VCaP (cell line): Measurements from ENCODE around the gene FUT7.

Source experiments
- H3K27ac ChIP-seq: fragments of 450-650 bp; 2 replicates; pipeline ENCODE4 v1.5.1; 2017
- CTCF ChIP-seq: fragments of 450-650 bp; conservative IDR thresholded peaks from 2 replicates; pipeline ENCODE4 v1.5.1; 2017; ENCODE audit warnings: mild to moderate bottlenecking, moderate library complexity

Gene FUT7

GRCh38 chr9:137076636-137077009 is 44.7 kb upstream of the FUT7 start:
- TF ChIP-seq CTCF = no peak
- H3K27ac ChIP-seq = peak overlapping the region; percentile 100

GRCh38 chr9:137075275-137075775 is 43.4 kb upstream of the FUT7 start:
- no peak overlapping the region for H3K27ac ChIP-seq
- TF ChIP-seq CTCF = no peak

- TF ChIP-seq CTCF = no peak
- no peak overlapping the region for H3K27ac ChIP-seq
Observed at GRCh38 chr9:137074657-137075274, 42.9 kb upstream of the FUT7 start.

GRCh38 chr9:137073992-137074399 is 42.1 kb upstream of the FUT7 start:
- no peak for TF ChIP-seq CTCF
- no peak overlapping the region for H3K27ac ChIP-seq

- peak overlapping the region; percentile 96 for H3K27ac ChIP-seq
- no peak for TF ChIP-seq CTCF
Observed at GRCh38 chr9:137071282-137071681, 39.4 kb upstream of the FUT7 start.

GRCh38 chr9:137070906-137071275 is 39.0 kb upstream of the FUT7 start:
- no peak for TF ChIP-seq CTCF
- peak overlapping the region; percentile 96 for H3K27ac ChIP-seq

GRCh38 chr9:137070201-137070905 is 38.5 kb upstream of the FUT7 start, which contains the start of gene SAPCD2:
TSS of gene SAPCD2 (minus strand) at chr9:137070557. CDS start at chr9:137070460, 97 bp downstream.
- no peak for TF ChIP-seq CTCF

More at GRCh38 chr9:137070201-137070905, 38.5 kb upstream of the FUT7 start, which contains the start of gene SAPCD2:
- peak within 1 kb of the TSS; percentile 96 for H3K27ac ChIP-seq
